GM06990 (cell line): ENCODE data around the gene ZBTB20.

ENCODE experiments used
- DNase-seq: peaks from one replicate; pipeline ENCODE4 v3.0.0-alpha.2; 2011; ENCODE audit not compliant: insufficient read length; ENCODE audit errors: extremely low read depth
- H3K27me3 ChIP-seq: replicated peaks from 2 replicates; pipeline ENCODE4 v1.6.0; 2011; ENCODE audit warnings: low read length; ENCODE audit not compliant: control insufficient read depth, insufficient read depth
- H3K36me3 ChIP-seq: 2 replicates; pipeline ENCODE4 v1.5.1; 2011; ENCODE audit warnings: low read length; ENCODE audit not compliant: control insufficient read depth, insufficient read depth
- H3K4me3 ChIP-seq: replicated peaks from 2 replicates; pipeline ENCODE4 v1.5.1; 2011; ENCODE audit warnings: low read depth, mild to moderate bottlenecking, control low read depth, low read length
- TF ChIP-seq, protein P1 (sequence below): IDR thresholded peaks from 2 replicates; pipeline ENCODE4 v1.5.1; 2011; ENCODE audit warnings: low read length, control low read depth, mild to moderate bottlenecking, inconsistent platforms; ENCODE audit not compliant: insufficient read depth, poor library complexity, severe bottlenecking

Gene ZBTB20

DNA sequence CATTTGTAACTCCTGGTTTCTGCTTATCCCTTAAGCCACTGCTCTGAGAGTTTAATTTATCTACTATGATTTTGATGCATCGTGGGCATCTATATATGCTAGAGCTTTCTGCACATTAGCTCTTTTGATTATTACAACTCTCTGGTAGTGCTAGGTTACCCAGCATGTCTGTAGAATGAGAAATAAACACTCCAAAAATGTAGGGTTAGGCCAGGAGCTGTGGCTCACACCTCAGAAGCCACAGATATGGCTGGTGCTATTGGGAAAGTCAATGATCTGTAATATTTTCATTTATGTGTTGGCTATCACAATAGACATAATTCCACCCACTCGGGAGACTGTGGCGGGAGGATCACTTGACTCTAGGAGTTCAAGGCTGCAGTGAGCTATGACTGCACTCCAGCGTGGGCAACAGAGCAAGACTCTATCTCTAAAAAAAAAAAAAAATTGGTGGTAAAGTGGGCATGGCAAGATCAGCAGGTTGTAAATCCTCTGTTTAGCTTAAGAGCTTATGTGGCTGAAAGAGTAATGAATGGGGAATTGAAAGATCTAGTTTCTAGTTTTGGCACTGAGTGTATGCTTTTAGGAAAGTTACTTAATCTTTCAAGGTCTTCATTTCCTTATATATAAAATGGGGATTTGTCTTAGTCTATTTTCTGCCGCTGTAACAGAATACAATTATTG is 847.0 kb downstream of the ZBTB20 start:
- H3K4me3 ChIP-seq, result no peak overlapping the region
- TF ChIP-seq, protein P1, sequence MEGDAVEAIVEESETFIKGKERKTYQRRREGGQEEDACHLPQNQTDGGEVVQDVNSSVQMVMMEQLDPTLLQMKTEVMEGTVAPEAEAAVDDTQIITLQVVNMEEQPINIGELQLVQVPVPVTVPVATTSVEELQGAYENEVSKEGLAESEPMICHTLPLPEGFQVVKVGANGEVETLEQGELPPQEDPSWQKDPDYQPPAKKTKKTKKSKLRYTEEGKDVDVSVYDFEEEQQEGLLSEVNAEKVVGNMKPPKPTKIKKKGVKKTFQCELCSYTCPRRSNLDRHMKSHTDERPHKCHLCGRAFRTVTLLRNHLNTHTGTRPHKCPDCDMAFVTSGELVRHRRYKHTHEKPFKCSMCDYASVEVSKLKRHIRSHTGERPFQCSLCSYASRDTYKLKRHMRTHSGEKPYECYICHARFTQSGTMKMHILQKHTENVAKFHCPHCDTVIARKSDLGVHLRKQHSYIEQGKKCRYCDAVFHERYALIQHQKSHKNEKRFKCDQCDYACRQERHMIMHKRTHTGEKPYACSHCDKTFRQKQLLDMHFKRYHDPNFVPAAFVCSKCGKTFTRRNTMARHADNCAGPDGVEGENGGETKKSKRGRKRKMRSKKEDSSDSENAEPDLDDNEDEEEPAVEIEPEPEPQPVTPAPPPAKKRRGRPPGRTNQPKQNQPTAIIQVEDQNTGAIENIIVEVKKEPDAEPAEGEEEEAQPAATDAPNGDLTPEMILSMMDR, result no peak
- no peaks in the 10 kb centered on the region for H3K27me3 ChIP-seq
- H3K36me3 ChIP-seq, result no peaks in the 10 kb centered on the region
- no peak for DNase-seq

DNA sequence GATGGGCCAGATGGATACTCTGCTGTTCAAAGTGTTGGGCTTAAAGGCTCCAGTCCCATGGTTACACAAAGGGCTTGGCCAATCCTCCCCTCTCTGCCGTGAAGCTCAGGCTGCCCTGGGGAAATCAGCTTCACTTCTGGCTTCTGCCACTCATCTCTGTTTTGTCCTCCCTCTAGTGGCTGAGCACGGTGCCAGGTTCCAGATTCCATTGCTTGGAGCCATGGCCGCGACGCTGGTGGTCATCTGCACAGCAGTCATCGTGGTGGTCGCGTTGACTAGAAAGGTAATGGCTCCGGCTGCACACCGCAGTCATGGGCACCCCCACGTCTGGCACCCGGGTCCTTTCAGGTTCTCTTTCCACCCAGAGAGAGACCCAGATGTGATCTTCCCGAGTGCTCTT is 847.7 kb downstream of the ZBTB20 start:
- no peaks in the 10 kb centered on the region for H3K27me3 ChIP-seq
- no peak for DNase-seq
- TF ChIP-seq, protein P1, result peak; percentile 53
- H3K36me3 ChIP-seq, result no peaks in the 10 kb centered on the region
- no peak overlapping the region for H3K4me3 ChIP-seq

DNA sequence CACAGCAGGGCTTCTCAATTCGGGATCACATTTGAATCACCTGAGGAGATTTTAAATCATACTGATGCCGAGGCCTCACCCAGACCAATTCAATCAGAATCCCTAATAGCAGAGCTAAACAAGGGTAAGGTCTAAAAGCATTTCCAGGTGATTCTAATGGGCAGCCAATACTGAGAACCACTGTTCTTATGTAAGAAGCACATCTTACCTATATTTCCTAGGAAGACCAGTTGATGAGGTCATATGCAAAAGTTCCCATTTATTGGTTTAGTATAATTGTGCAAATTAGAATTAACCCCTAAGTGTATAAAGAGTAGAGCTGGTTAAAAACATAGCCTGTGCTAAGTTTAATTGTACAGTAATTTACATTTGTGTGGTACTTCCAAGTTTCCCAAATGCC is 851.1 kb downstream of the ZBTB20 start:
- TF ChIP-seq, protein P1, result no peak
- H3K36me3 ChIP-seq, result no peaks in the 10 kb centered on the region
- no peak for DNase-seq
- no peak overlapping the region for H3K4me3 ChIP-seq
- H3K27me3 ChIP-seq, result no peaks in the 10 kb centered on the region

DNA sequence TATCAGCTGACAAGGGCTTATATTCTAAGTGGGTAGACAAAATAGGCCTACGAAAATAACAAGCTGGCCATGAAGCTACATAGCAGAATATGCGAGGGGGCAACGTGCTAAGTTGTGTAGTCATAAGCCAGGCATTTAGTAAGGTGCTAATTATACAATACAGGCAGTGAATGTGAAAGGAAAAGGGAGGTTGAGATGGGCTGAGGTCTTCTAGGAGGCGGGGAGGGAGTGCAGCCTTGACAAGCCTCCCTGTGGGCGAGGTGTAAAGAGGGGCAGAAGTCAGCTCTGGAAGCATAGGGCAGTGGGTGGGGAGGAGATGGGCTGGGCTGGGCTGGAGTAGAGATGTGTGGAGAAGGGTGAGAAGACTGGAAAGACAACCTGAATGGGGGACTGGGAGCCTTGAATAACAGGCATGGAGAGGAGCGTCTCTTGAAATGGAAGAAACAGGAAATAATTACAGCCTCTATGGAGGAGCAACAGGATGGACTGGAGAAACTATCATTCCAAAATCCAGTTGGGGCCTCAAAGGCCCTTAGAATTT is 852.1 kb downstream of the ZBTB20 start:
- TF ChIP-seq, protein P1, result no peak

DNA sequence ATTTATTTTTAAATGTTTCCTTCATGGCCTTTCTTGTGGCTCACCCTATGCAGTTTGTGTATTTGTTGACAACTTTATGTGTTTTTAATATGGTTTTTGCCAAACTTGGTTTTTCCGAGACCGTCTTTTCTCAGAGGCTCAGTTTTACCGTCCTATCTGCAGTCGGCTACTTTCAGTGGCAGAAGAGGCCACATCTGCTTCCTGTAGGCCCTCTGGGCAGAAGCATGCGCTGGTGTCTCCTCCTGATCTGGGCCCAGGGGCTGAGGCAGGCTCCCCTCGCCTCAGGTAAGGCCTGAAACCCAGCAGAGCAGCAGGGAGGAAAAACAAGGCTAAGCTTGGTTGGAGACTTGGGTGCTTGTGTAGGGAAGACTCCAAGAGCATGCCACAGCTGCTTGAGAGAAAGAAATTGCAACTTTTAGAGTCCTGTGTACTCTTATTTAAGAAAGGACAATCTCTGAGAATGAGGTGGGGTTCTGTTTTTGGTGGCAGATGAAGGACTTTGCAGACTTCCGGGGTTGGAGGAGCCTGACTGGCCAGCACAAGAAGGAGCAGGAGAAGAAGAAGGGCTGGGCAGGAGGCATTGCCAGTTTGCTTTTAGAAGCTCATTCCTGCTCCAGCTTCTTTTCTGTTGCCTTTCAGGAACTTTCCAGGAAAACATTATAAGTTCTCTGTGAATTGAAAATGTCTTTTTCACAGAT is 853.1 kb downstream of the ZBTB20 start, which contains the start of gene TIGIT:
Gene TIGIT, plus strand, starts transcription at position 191 of the 698 bp plus-strand sequence. Its CDS starts 34 bp downstream, at position 225.
- Histone ChIP-seq H3K36me3 (no peaks in the 10 kb centered on the region), H3K4me3 (no peak within 1 kb of the TSS), H3K27me3 (no peaks in the 10 kb centered on the region)
- TF ChIP-seq, protein P1, result no peak
- no peak for DNase-seq

More for the DNA sequence above, 852.1 kb downstream of the ZBTB20 start:
- H3K4me3 ChIP-seq, result no peak overlapping the region
- DNase-seq, result no peak
- H3K36me3 ChIP-seq, result no peaks in the 10 kb centered on the region
- H3K27me3 ChIP-seq, result no peaks in the 10 kb centered on the region
